DOHH2 (cell line): ENCODE data around the gene CDHR1.

Source experiments
- H3F3A ChIP-seq: fragments of 200-600 bp; sonication (generic), shearing (Covaris generic); 2 replicates; pipeline ENCODE4 v1.6.0; 2016; ENCODE audit warnings: antibody characterized with exemption, mild to moderate bottlenecking; ENCODE audit not compliant: control insufficient read depth, insufficient read depth
- H3K27ac ChIP-seq: fragments of 200-600 bp; sonication (generic); 2 replicates; pipeline ENCODE4 v1.5.1; 2014; ENCODE audit warnings: low read depth, mild to moderate bottlenecking, low read length, moderate library complexity
- H3K27me3 ChIP-seq: fragments of 200-600 bp; sonication (generic); 2 replicates; pipeline ENCODE4 v1.6.1; 2014; ENCODE audit warnings: mild to moderate bottlenecking, low read length, mixed read lengths; ENCODE audit not compliant: control insufficient read depth
- H3K36me3 ChIP-seq: fragments of 200-600 bp; sonication (generic); 2 replicates; pipeline ENCODE4 v1.6.1; 2014; ENCODE audit warnings: mild to moderate bottlenecking, low read length, moderate library complexity, mixed read lengths; ENCODE audit not compliant: control insufficient read depth
- H3K4me1 ChIP-seq: fragments of 200-600 bp; sonication (generic); 2 replicates; pipeline ENCODE4 v1.6.1; 2014; ENCODE audit warnings: mild to moderate bottlenecking, low read length, mixed read lengths; ENCODE audit not compliant: control insufficient read depth
- H3K4me2 ChIP-seq: fragments of 200-600 bp; sonication (generic); 2 replicates; pipeline ENCODE4 v1.6.0; 2014; ENCODE audit warnings: mild to moderate bottlenecking, low read length, moderate library complexity
- H3K4me3 ChIP-seq: fragments of 200-600 bp; sonication (generic); 2 replicates; pipeline ENCODE4 v1.5.1; 2014; ENCODE audit warnings: mild to moderate bottlenecking, low read length, mixed read lengths
- H3K79me2 ChIP-seq: fragments of 200-600 bp; sonication (generic); 2 replicates; pipeline ENCODE4 v1.6.1; 2014; ENCODE audit warnings: mild to moderate bottlenecking, low read length, mixed read lengths; ENCODE audit not compliant: control insufficient read depth
- H3K9me2 ChIP-seq: fragments of 200-600 bp; sonication (generic); replicated peaks from 2 replicates; pipeline ENCODE4 v1.6.1; 2014; ENCODE audit warnings: mild to moderate bottlenecking, low read length, mixed read lengths; ENCODE audit not compliant: control insufficient read depth
- H3K9me3 ChIP-seq: fragments of 200-600 bp; sonication (generic); 2 replicates; pipeline ENCODE4 v1.6.1; 2014; ENCODE audit warnings: antibody characterized with exemption, low read length, mixed read lengths; ENCODE audit not compliant: control insufficient read depth, insufficient read depth
- H4K20me1 ChIP-seq: fragments of 200-600 bp; sonication (generic); 2 replicates; pipeline ENCODE4 v1.6.0; 2014; ENCODE audit warnings: low read depth, mild to moderate bottlenecking, antibody characterized with exemption, low read length, moderate library complexity; ENCODE audit not compliant: control insufficient read depth, insufficient read depth
- EZH2phosphoT487 ChIP-seq: fragments of 200-600 bp; sonication (generic); IDR thresholded peaks from 2 replicates; pipeline ENCODE4 v1.6.1; 2017; ENCODE audit warnings: borderline replicate concordance, mild to moderate bottlenecking, antibody characterized with exemption, low read length, moderate library complexity, mixed read lengths
- TF ChIP-seq, protein P1 (sequence below): fragments of 200-600 bp; sonication (generic); IDR thresholded peaks from one replicate; pipeline ENCODE4 v1.5.1; 2014; ENCODE audit warnings: antibody characterized with exemption, mild to moderate bottlenecking, low read depth, low read length; ENCODE audit not compliant: poor library complexity, severe bottlenecking

Gene CDHR1

GRCh38 chr10:84256510-84257342 is 62.4 kb downstream of the CDHR1 start:
- Histone ChIP-seq H3K27me3 (no peaks in the 10 kb centered on the region; the same call in 1 of the 2 replicates), H3K9me3 (no peaks in the 10 kb centered on the region), H3K4me1 (no peaks in the 10 kb centered on the region; the same call in 1 of the 2 replicates), H3K9me2 (no peaks in the 10 kb centered on the region), H3F3A (no peaks in the 10 kb centered on the region), H3K4me3 (no peak overlapping the region), H3K27ac (no peak overlapping the region), H3K79me2 (no peaks in the 10 kb centered on the region), H4K20me1 (no peaks in the 10 kb centered on the region), H3K36me3 (no peaks in the 10 kb centered on the region), H3K4me2 (0 out of 2 replicates have a peak overlapping the region, but pooled peaks have one; percentile 18)
- TF ChIP-seq, protein P1, sequence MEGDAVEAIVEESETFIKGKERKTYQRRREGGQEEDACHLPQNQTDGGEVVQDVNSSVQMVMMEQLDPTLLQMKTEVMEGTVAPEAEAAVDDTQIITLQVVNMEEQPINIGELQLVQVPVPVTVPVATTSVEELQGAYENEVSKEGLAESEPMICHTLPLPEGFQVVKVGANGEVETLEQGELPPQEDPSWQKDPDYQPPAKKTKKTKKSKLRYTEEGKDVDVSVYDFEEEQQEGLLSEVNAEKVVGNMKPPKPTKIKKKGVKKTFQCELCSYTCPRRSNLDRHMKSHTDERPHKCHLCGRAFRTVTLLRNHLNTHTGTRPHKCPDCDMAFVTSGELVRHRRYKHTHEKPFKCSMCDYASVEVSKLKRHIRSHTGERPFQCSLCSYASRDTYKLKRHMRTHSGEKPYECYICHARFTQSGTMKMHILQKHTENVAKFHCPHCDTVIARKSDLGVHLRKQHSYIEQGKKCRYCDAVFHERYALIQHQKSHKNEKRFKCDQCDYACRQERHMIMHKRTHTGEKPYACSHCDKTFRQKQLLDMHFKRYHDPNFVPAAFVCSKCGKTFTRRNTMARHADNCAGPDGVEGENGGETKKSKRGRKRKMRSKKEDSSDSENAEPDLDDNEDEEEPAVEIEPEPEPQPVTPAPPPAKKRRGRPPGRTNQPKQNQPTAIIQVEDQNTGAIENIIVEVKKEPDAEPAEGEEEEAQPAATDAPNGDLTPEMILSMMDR: peak; percentile 82
- no peak for TF ChIP-seq EZH2phosphoT487

DNA sequence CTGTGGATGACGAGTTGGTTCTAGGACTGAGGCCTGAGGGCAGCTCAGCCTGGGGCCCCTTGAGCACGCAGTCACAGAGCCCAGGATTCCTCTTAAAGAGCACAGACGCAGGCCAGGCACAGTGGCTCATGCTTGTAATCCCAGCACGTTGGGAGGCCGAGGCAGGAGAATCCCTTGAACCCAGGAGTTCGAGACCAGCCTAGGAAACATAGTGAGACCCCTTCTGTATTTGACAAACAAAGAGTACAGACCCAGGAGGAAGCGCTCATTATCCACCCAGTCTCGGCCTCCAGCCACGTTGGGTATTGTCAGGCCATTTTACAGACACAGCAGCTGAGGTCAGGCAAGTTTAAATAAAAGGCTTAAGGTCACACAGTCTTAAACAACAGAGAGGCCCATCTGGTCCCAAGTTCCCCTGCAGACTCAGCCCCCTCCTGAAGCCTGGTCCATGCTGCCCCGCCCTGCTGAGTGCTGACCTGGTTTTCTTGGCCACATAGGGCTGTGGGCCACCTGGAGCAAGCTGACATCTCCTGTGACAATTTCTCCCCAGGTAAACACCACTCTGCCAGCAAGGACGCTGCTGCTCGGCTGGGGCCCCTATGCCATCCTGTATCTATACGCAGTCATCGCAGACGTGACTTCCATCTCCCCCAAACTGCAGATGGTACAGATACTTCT is 63.1 kb downstream of the CDHR1 start:
- H3K27ac ChIP-seq: no peak overlapping the region
- no peaks in the 10 kb centered on the region for H3K9me3 ChIP-seq
- no peaks in the 10 kb centered on the region for H3K36me3 ChIP-seq
- H3K4me2 ChIP-seq: no peak overlapping the region
- H4K20me1 ChIP-seq: no peaks in the 10 kb centered on the region
- no peaks in the 10 kb centered on the region; the same call in 1 of the 2 replicates for H3K27me3 ChIP-seq
- TF ChIP-seq, protein P1: peak; percentile 21
- TF ChIP-seq EZH2phosphoT487: no peak
- no peak overlapping the region for H3K4me3 ChIP-seq
- no peaks in the 10 kb centered on the region for H3K79me2 ChIP-seq
- no peaks in the 10 kb centered on the region; the same call in 1 of the 2 replicates for H3K4me1 ChIP-seq
- no peaks in the 10 kb centered on the region for H3K9me2 ChIP-seq
- H3F3A ChIP-seq: no peaks in the 10 kb centered on the region

DNA sequence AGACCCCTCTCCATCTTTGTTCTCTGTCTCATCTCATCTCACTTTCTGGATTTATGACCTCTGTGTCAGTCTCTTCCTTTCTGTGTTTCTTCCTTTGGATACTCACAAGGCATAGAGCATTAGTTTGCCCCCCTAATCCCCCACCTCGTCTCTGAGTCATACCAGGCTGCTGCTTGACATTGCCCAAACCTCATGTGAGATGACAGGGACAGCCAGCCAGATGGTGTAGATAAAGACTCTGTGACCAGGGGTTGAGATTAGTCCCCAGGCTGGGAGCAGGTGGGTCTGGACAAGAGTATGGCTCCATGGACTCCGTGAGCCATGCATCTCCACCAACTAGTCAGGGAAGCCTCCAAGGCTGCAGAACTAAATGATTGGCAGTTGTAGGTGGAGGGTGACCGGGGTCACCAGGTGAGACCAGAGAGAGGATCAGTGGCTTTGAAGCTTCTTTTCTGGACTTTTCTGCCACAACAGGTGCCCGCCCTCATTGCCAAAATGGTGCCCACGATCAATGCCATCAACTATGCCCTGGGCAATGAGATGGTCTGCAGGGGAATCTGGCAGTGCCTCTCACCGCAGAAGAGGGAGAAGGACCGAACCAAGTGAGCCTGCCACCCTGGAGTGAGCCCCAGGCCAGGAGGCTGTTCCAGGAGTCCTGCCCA is 63.8 kb downstream of the CDHR1 start:
- Histone ChIP-seq H3K79me2 (no peaks in the 10 kb centered on the region), H4K20me1 (no peaks in the 10 kb centered on the region), H3K27ac (no peak overlapping the region), H3K4me1 (no peaks in the 10 kb centered on the region; the same call in 1 of the 2 replicates), H3K4me2 (no peak overlapping the region), H3K4me3 (no peak overlapping the region), H3K9me3 (no peaks in the 10 kb centered on the region), H3K9me2 (no peaks in the 10 kb centered on the region), H3K27me3 (no peaks in the 10 kb centered on the region; the same call in 1 of the 2 replicates), H3K36me3 (no peaks in the 10 kb centered on the region), H3F3A (no peaks in the 10 kb centered on the region)
- TF ChIP-seq EZH2phosphoT487: no peak
- TF ChIP-seq, protein P1: no peak
